GM15510 (cell line): ENCODE results near the gene GRAP2.

ENCODE experiments used
- POLR2A ChIP-seq: IDR thresholded peaks from 3 replicates; pipeline ENCODE4 v1.6.1; 2011; ENCODE audit warnings: borderline replicate concordance; ENCODE audit not compliant: insufficient read length; ENCODE audit errors: extremely low read depth

Gene GRAP2

DNA sequence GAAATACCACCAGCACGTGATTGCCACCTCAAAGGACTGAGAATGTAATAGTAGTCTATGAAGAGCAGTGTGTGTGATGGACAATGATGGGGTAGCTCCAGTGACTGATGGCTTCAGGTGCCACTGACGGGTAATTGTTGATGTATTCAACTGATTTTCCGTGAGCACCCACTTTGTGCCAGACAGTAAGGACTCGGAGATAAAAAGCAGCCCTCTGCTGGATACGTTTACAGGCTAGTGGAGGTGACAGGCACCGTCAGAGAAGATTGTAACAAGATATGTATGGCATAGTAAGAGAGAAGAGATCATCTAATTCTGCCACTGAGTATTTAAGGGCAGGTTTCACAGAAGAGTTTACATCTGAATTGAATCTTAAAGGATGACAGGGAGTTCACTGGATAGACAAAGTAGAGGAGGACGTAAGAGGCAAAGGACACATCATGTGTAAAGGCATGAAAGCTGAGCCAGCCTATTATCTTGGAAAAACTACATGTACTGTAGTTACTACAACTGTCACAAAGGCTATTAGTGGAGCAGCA is 6.3 kb upstream of the GRAP2 start:
- no peak for TF ChIP-seq POLR2A

DNA sequence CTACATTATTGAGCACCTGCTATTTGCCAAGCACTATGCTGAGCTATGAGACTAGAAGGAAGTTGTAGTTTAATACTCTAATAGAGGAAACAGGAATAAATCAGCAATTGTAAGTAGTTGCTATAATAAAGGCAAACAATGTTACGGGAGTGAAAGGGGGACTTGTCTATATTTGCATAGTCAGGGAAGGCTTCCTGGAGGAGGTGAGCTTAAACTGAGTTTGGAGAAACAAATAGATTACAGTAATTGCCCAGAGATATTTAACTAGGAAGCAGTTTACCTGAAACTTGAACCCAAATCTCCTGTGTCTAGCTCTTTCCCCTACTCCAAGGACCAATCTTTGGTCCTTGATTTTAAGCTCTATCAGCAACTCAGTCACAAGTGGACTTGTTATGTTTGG is 5.2 kb upstream of the GRAP2 start:
- TF ChIP-seq POLR2A, result no peak

GRCh38 chr22:39896313-39896996 is 4.4 kb upstream of the GRAP2 start:
- no peak for TF ChIP-seq POLR2A

DNA sequence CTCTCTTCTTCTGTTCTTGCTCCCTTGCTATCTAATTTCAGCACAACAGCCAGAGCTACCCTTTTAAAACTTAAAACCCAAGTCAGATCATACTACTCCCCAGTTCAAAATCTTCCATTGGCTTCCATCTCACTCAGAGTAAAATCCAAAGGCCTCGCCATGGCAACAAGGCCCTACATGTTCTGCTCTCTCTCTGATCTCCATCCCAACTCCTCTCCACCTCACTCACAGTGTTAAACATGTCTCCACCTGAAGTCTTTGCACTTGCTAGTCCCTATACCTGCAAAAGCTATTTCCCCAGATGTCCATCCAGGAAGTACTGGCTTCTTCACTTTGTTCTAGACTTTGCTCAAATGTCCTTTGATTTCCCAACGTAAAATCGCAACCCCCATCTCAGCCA is 3.0 kb upstream of the GRAP2 start:
- no peak for TF ChIP-seq POLR2A

DNA sequence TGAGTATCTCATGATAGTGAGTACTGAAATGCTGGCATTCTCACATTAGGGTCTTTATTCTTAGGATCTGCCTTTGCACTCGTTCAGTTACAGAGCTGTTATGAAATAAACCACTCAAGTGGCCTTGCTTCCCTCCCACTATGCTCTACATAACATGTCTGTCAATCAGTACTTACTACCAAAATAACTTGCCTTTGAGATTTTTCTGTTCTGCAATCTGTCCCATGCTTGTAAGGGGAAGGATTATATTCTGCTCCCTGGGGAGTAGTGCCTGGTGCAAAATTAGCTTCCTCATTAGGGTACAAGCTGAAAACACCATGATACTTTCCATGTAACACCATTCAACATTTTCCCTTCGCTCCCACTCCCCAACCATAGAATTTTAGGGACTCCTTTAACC is 1.9 kb upstream of the GRAP2 start:
- TF ChIP-seq POLR2A, result no peak

DNA sequence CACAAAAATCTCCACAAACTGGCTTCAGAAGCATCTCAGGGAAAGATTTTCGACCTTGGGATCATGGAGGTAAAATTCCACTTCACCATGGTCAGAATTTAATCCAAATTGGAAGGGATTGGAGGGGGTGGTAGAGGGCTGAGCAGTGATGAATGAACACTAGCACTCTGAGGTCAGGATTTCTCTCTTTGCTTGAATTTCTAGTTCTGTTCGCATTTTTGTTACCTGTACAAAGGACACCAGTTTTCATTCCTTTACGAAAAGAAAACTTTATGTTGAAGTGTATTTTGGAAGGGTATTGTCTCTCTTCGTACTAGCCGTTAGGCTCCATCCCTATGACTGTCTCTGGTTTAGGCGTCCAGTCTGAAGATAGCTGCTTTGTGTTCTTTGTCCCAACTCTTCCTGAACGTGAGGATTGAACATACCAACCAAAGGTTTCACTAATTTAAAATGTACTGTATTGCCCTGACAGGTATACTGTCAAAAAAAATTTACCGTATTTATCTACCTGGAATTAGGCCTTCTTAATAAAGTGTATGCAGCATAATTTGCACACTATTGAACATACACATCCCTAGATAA is 772 bp downstream of the GRAP2 start:
- no peak for TF ChIP-seq POLR2A

- no peak for TF ChIP-seq POLR2A
Observed at GRCh38 chr22:39904862-39905261, 4.0 kb downstream of the GRAP2 start.

DNA sequence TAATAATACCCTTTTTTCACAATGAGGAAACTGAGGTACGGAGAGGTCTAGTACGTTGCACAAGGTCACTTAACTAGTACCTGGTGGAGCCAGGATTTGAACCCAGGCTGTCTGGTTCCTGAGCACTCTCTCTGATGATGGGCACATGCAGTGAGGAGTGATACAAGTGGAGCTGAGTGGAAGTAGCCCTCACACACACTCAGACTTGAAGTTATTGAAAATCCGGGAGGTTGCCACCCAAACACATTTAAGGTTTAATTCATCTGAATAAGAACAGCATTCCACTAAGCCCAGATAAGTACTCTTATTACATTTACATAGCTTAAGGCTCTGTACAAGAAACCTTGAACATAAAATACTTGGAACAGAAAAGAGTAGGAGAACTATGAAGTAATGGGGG is 4.8 kb downstream of the GRAP2 start:
- TF ChIP-seq POLR2A, result no peak

GRCh38 chr22:39906207-39906606 is 5.3 kb downstream of the GRAP2 start:
- TF ChIP-seq POLR2A, result no peak

DNA sequence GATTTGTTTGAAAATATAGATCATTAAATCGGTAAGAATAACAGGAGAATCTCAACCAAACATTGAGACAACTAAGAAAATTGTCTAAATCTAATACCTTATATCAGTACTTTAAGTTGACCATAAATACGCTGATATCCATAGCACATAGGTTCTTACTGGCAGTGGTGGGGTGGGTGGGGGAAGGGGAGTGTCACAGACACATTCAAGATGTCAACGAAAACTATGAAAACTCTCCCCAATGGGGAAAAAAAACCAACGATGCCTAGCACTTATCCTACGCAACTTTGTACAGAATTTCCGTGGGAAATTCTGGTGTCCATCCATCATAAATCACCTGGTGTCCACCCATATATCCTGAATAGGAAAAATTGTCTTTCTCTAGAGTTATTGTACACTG is 6.2 kb downstream of the GRAP2 start:
- no peak for TF ChIP-seq POLR2A

GRCh38 chr22:39907605-39908097 is 6.8 kb downstream of the GRAP2 start:
- TF ChIP-seq POLR2A, result no peak

DNA sequence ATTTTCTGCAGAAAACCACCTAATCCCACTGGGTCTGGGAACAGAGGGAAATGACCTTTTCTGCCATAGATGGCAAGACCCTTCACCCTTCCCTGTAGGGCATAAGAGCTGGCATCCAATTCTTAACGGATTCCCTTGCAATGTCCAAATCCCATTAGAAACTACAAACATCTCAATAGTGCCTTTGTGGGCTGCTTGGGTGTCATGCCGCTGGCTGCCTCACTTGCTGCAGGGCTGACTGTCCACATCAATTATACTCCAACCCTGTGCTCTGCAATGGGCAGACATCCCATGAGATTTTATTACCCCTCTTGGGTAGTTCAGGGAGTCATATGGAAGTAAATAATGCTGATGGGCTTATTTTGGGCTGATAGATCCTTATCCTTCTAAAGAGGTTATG is 7.3 kb downstream of the GRAP2 start:
- TF ChIP-seq POLR2A, result no peak

- TF ChIP-seq POLR2A, result no peak
Observed at GRCh38 chr22:39908737-39909136, 7.9 kb downstream of the GRAP2 start.

DNA sequence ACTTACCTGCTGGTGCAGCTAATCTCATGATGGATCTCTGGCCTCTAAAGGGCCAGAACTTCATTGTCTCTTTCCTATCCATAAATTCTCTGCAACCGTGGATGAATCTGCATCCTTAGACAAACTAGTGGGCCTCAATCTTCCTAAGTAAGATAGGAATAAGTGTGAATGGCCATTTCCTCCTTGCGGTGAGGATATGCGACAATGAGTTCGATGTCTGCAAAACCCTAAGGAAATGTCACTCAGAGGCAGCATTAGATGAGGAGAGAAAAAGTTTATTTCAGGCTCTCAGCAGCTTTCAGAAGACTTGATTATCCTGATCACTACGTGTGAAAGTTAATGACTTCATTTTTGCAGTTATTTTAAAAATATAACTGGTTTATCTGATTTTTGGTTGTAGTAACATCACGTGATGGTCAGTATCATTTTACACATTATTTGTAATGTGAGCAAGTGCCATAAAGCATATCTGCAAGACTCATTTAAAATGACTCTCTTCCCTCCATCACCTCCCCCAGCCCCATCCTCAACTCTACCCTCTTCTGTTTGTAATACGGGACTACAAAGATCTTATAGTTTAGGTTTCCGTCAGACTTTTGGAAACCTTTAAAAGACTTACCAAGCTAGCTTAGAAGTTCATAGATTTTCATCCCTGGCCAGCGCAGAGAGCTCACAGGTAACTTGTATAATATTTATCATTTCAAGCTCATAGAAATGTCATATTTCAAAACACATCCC is 10.2 kb downstream of the GRAP2 start:
- no peak for TF ChIP-seq POLR2A

GRCh38 chr22:39913321-39913720 is 12.4 kb downstream of the GRAP2 start:
- TF ChIP-seq POLR2A, result no peak
